HepG2 (cell line): ENCODE data around the gene MYO1C. TPM values are rescaled to one million over a fixed set of nuclear protein-coding genes. Genes with fewer than 3 reads are reported as not detected.

Source experiments
- FIP1L1 ChIP-seq: fragments of 200-400 bp; formaldehyde crosslinking; IDR thresholded peaks from 2 replicates; pipeline ENCODE4 v1.6.1; 2018; ENCODE audit warnings: low read depth, mild to moderate bottlenecking, low read length, moderate library complexity, borderline replicate concordance; ENCODE audit not compliant: insufficient read depth
- FOXA3 ChIP-seq: IDR thresholded peaks from 2 replicates; pipeline ENCODE4 v1.6.1; 2016; ENCODE audit warnings: missing genetic modification reagents, missing compliant biosample characterization
- KDM6A ChIP-seq: IDR thresholded peaks from 2 replicates; pipeline ENCODE4 v1.6.1; 2016; ENCODE audit warnings: low read depth
- TCF7 ChIP-seq: sonication (generic); IDR thresholded peaks from 2 replicates; pipeline ENCODE4 v1.6.1; 2016; ENCODE audit warnings: antibody characterized with exemption, low read depth
- ZHX2 ChIP-seq, 2 experiments: sonication (generic) in 1 of 2; formaldehyde crosslinking in 1 of 2; IDR thresholded peaks; 2 replicates each; pipeline versions ENCODE4 v1.6.1 to v1.9.0; 2014 to 2022; ENCODE audit warnings: antibody characterized with exemption in 1 of 2, borderline replicate concordance in 1 of 2, inconsistent platforms in 1 of 2, low read depth in 1 of 2, missing genetic modification reagents in 1 of 2
- ZNF10 ChIP-seq: sonication (generic); formaldehyde crosslinking; IDR thresholded peaks from 2 replicates; pipeline ENCODE4 v1.4.0; 2020; ENCODE audit warnings: mild to moderate bottlenecking, low read depth, missing genetic modification reagents, borderline replicate concordance
- ZNF235 ChIP-seq: sonication (generic); formaldehyde crosslinking; IDR thresholded peaks from 2 replicates; pipeline ENCODE4 v1.8.1; 2023; ENCODE audit warnings: mild to moderate bottlenecking, missing genetic modification reagents, borderline replicate concordance
- ZSCAN30 ChIP-seq: sonication (generic); formaldehyde crosslinking; IDR thresholded peaks from 2 replicates; pipeline ENCODE4 v1.5.0; 2020; ENCODE audit warnings: mild to moderate bottlenecking, missing genetic modification reagents
- polyA plus RNA-seq, 8 experiments: library from polyadenylated mRNA; depleted of rRNA in 3 of 8; stranded (reverse) in 7 of 8; unstranded in 1 of 8; fragments of >200 nt; fragmentation: Illumina TruSeq in 4 of 8; extraction: Trizol in 4 of 8; gene quantifications; 2 replicates each; pipeline versions ENCODE4 v1.2.1 to v1.2.3, GENCODE V29; 2011 to 2016; ENCODE audit warnings: low read depth in 4 of 8, missing spikeins in 1 of 8, mixed read lengths in 1 of 8; ENCODE audit not compliant: insufficient read depth in 1 of 8
- total RNA-seq, 5 experiments: library from RNA; depleted of rRNA; stranded (reverse); fragments of >200 nt; fragmentation: Illumina TruSeq; extraction: Trizol; gene quantifications; 2 replicates each; pipeline ENCODE4 v1.2.3, GENCODE V29; 2016; ENCODE audit warnings: low read depth in 1 of 5
- TF ChIP-seq, protein P1 (sequence below): sonication (generic); formaldehyde crosslinking; IDR thresholded peaks from 2 replicates; pipeline ENCODE4 v1.5.0; 2020; ENCODE audit warnings: missing genetic modification reagents
- TF ChIP-seq, protein P2 (sequence below): sonication (generic); formaldehyde crosslinking; IDR thresholded peaks from 2 replicates; pipeline ENCODE4 v1.5.0; 2020; ENCODE audit warnings: mild to moderate bottlenecking, missing genetic modification reagents
- TF ChIP-seq, protein P3 (sequence below): sonication (generic); formaldehyde crosslinking; IDR thresholded peaks from 2 replicates; pipeline ENCODE4 v1.5.0; 2020; ENCODE audit warnings: mild to moderate bottlenecking, missing genetic modification reagents
- TF ChIP-seq, protein P4 (sequence below): fragments of 450-650 bp; IDR thresholded peaks from 2 replicates; pipeline ENCODE4 v1.6.1; 2017

Gene MYO1C
- total and polyA plus RNA-seq, 2 of the 13 experiments (the other 11 are each of a cell fraction or from before 2014, with no cell fraction given): 22.7 to 40.8 TPM

- TF ChIP-seq, protein P1, sequence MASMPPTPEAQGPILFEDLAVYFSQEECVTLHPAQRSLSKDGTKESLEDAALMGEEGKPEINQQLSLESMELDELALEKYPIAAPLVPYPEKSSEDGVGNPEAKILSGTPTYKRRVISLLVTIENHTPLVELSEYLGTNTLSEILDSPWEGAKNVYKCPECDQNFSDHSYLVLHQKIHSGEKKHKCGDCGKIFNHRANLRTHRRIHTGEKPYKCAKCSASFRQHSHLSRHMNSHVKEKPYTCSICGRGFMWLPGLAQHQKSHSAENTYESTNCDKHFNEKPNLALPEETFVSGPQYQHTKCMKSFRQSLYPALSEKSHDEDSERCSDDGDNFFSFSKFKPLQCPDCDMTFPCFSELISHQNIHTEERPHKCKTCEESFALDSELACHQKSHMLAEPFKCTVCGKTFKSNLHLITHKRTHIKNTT (CRISPR knock-in tag): no peak
- TF ChIP-seq KDM6A (CRISPR knock-in tag) (no peak), FIP1L1 (no peak), ZNF10 (no peak), ZNF235 (peak; percentile 36; the same call in 1 of the 2 replicates), FOXA3 (CRISPR knock-in tag) (no peak; the same call in 1 of the 2 replicates), TCF7 (no peak), ZHX2 (IDR thresholded peaks at IDR 0.05; ENCODE audit: low read depth) (no peak), ZHX2 (CRISPR knock-in tag; IDR thresholded peaks at IDR 0.05; ENCODE audit: borderline replicate concordance) (no peak), ZSCAN30 (no peak)
- TF ChIP-seq, protein P2, sequence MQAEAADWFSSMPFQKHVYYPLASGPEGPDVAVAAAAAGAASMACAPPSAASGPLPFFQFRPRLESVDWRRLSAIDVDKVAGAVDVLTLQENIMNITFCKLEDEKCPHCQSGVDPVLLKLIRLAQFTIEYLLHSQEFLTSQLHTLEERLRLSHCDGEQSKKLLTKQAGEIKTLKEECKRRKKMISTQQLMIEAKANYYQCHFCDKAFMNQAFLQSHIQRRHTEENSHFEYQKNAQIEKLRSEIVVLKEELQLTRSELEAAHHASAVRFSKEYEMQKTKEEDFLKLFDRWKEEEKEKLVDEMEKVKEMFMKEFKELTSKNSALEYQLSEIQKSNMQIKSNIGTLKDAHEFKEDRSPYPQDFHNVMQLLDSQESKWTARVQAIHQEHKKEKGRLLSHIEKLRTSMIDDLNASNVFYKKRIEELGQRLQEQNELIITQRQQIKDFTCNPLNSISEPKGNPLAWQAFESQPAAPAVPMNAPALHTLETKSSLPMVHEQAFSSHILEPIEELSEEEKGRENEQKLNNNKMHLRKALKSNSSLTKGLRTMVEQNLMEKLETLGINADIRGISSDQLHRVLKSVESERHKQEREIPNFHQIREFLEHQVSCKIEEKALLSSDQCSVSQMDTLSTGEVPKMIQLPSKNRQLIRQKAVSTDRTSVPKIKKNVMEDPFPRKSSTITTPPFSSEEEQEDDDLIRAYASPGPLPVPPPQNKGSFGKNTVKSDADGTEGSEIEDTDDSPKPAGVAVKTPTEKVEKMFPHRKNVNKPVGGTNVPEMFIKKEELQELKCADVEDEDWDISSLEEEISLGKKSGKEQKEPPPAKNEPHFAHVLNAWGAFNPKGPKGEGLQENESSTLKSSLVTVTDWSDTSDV (CRISPR knock-in tag): no peak
- TF ChIP-seq, protein P3, sequence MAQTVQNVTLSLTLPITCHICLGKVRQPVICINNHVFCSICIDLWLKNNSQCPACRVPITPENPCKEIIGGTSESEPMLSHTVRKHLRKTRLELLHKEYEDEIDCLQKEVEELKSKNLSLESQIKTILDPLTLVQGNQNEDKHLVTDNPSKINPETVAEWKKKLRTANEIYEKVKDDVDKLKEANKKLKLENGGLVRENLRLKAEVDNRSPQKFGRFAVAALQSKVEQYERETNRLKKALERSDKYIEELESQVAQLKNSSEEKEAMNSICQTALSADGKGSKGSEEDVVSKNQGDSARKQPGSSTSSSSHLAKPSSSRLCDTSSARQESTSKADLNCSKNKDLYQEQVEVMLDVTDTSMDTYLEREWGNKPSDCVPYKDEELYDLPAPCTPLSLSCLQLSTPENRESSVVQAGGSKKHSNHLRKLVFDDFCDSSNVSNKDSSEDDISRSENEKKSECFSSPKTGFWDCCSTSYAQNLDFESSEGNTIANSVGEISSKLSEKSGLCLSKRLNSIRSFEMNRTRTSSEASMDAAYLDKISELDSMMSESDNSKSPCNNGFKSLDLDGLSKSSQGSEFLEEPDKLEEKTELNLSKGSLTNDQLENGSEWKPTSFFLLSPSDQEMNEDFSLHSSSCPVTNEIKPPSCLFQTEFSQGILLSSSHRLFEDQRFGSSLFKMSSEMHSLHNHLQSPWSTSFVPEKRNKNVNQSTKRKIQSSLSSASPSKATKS (CRISPR knock-in tag): no peak
- TF ChIP-seq, protein P4, sequence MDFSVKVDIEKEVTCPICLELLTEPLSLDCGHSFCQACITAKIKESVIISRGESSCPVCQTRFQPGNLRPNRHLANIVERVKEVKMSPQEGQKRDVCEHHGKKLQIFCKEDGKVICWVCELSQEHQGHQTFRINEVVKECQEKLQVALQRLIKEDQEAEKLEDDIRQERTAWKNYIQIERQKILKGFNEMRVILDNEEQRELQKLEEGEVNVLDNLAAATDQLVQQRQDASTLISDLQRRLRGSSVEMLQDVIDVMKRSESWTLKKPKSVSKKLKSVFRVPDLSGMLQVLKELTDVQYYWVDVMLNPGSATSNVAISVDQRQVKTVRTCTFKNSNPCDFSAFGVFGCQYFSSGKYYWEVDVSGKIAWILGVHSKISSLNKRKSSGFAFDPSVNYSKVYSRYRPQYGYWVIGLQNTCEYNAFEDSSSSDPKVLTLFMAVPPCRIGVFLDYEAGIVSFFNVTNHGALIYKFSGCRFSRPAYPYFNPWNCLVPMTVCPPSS: no peak
These were observed 4.3 kb downstream of the MYO1C start (continued) for GRCh38 chr17:1487939-1488825.
